OCI-LY1 (cell line): ENCODE results near the gene CKB.

Source experiments
- EZH2 ChIP-seq: fragments of 200-600 bp; sonication (generic), shearing (Covaris generic); IDR thresholded peaks from 2 replicates; pipeline ENCODE4 v1.8.0; 2017; ENCODE audit warnings: borderline replicate concordance, mixed run types, mild to moderate bottlenecking, antibody characterized with exemption, low read length, moderate library complexity, mixed read lengths
- TF ChIP-seq, protein P1 (sequence below): fragments of 200-600 bp; sonication (generic), shearing (Covaris generic); IDR thresholded peaks from 2 replicates; pipeline ENCODE4 v1.5.1; 2017; ENCODE audit warnings: mild to moderate bottlenecking, antibody characterized with exemption, low read length, moderate library complexity, mixed read lengths

DNA sequence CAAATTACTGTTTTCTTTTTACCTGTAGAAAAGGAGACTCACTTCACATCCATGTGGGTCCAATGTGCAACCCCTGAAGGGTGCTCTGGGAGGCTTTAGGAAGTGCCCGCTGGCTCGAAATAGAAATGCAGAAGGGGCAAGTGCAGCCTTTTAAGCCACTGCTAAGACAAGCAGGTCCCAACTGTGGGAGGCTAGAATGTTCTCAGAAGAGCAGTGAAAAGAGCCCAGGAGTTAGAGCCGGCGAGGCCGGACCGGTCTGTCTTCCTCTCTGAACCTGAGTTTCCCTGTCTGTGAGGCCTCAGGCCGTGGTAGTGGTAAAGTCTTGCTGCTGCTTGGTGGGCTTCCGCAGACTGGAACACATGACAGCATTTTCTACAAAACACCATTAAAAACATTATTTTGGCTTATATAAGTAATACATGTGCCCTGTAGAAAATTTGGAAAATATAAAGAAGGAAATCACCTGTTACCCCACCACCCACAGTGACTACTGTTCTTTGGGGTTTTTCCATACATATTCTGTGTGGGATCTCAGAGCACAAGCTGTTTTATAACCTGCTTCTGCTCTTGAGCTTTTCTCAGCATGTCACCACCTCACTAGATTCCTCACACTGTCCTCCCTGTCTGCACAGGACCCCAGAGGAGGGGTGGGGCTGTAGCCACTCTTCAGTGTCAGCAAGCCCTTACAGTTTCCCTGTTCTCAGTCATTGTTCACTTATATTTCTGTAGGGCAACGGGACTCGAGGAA, 6.0 kb downstream of the CKB start:
- TF ChIP-seq EZH2, result no peak
- TF ChIP-seq, protein P1, sequence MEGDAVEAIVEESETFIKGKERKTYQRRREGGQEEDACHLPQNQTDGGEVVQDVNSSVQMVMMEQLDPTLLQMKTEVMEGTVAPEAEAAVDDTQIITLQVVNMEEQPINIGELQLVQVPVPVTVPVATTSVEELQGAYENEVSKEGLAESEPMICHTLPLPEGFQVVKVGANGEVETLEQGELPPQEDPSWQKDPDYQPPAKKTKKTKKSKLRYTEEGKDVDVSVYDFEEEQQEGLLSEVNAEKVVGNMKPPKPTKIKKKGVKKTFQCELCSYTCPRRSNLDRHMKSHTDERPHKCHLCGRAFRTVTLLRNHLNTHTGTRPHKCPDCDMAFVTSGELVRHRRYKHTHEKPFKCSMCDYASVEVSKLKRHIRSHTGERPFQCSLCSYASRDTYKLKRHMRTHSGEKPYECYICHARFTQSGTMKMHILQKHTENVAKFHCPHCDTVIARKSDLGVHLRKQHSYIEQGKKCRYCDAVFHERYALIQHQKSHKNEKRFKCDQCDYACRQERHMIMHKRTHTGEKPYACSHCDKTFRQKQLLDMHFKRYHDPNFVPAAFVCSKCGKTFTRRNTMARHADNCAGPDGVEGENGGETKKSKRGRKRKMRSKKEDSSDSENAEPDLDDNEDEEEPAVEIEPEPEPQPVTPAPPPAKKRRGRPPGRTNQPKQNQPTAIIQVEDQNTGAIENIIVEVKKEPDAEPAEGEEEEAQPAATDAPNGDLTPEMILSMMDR, result no peak
